HepG2 (cell line): ENCODE results near the gene RIMOC1. TPM values are rescaled to one million over a fixed set of nuclear protein-coding genes. Genes with fewer than 3 reads are reported as not detected.

Source experiments
- ARHGAP35 ChIP-seq: sonication (generic); formaldehyde crosslinking; IDR thresholded peaks from 2 replicates; pipeline ENCODE4 v1.9.0; 2022; ENCODE audit warnings: mild to moderate bottlenecking, inconsistent platforms, moderate library complexity, missing genetic modification reagents, borderline replicate concordance
- CAMTA2 ChIP-seq: sonication (generic); formaldehyde crosslinking; IDR thresholded peaks from 2 replicates; pipeline ENCODE4 v1.4.0; 2020; ENCODE audit warnings: mild to moderate bottlenecking, missing genetic modification reagents, borderline replicate concordance
- EED ChIP-seq: sonication (generic); formaldehyde crosslinking; IDR thresholded peaks from 2 replicates; pipeline ENCODE4 v1.5.0; 2020; ENCODE audit warnings: mild to moderate bottlenecking, missing genetic modification reagents
- FIP1L1 ChIP-seq: fragments of 200-400 bp; formaldehyde crosslinking; IDR thresholded peaks from 2 replicates; pipeline ENCODE4 v1.6.1; 2018; ENCODE audit warnings: low read depth, mild to moderate bottlenecking, low read length, moderate library complexity, borderline replicate concordance; ENCODE audit not compliant: insufficient read depth
- FOXJ3 ChIP-seq: sonication (generic); formaldehyde crosslinking; IDR thresholded peaks from 2 replicates; pipeline ENCODE4 v1.4.0; 2020; ENCODE audit warnings: missing genetic modification reagents, mild to moderate bottlenecking, borderline replicate concordance
- MAFF ChIP-seq: IDR thresholded peaks from 2 replicates; pipeline ENCODE4 v1.6.1; 2011; ENCODE audit warnings: low read depth, low read length, improper control_type of control experiment
- PATZ1 ChIP-seq: sonication (generic); formaldehyde crosslinking; IDR thresholded peaks from 2 replicates; pipeline ENCODE4 v1.4.0; 2020; ENCODE audit warnings: missing genetic modification reagents
- SKIL ChIP-seq: sonication (generic); formaldehyde crosslinking; IDR thresholded peaks from 2 replicates; pipeline ENCODE4 v1.8.0; 2022; ENCODE audit warnings: missing genetic modification reagents, mild to moderate bottlenecking, moderate library complexity, borderline replicate concordance
- TBP ChIP-seq: sonication (generic); formaldehyde crosslinking; IDR thresholded peaks from 2 replicates; pipeline ENCODE4 v1.5.0; 2020; ENCODE audit warnings: missing genetic modification reagents
- ZNF367 ChIP-seq: sonication (generic); formaldehyde crosslinking; IDR thresholded peaks from 2 replicates; pipeline ENCODE4 v1.4.0; 2020; ENCODE audit warnings: missing genetic modification reagents, borderline replicate concordance
- ZZZ3 ChIP-seq: sonication (generic); formaldehyde crosslinking; IDR thresholded peaks from 2 replicates; pipeline ENCODE4 v1.4.0; 2020; ENCODE audit warnings: missing genetic modification reagents, mild to moderate bottlenecking, borderline replicate concordance
- polyA plus RNA-seq, 8 experiments: library from polyadenylated mRNA; depleted of rRNA in 3 of 8; stranded (reverse) in 7 of 8; unstranded in 1 of 8; fragments of >200 nt; fragmentation: Illumina TruSeq in 4 of 8; extraction: Trizol in 4 of 8; gene quantifications; 2 replicates each; pipeline versions ENCODE4 v1.2.1 to v1.2.3, GENCODE V29; 2011 to 2016; ENCODE audit warnings: low read depth in 4 of 8, missing spikeins in 1 of 8, mixed read lengths in 1 of 8; ENCODE audit not compliant: insufficient read depth in 1 of 8
- total RNA-seq, 5 experiments: library from RNA; depleted of rRNA; stranded (reverse); fragments of >200 nt; fragmentation: Illumina TruSeq; extraction: Trizol; gene quantifications; 2 replicates each; pipeline ENCODE4 v1.2.3, GENCODE V29; 2016; ENCODE audit warnings: low read depth in 1 of 5

The RIMOC1 gene
- total and polyA plus RNA-seq, 2 of the 13 experiments (the other 11 are each of a cell fraction or from before 2014, with no cell fraction given) = 16.3 to 16.9 TPM

- TF ChIP-seq ZNF367 (CRISPR knock-in tag) (no peak), CAMTA2 (CRISPR knock-in tag) (no peak), EED (CRISPR knock-in tag) (no peak), MAFF (no peak), FIP1L1 (no peak), PATZ1 (CRISPR knock-in tag) (no peak), SKIL (CRISPR knock-in tag) (no peak), TBP (CRISPR knock-in tag) (no peak), ARHGAP35 (CRISPR knock-in tag) (no peak), ZZZ3 (no peak), FOXJ3 (CRISPR knock-in tag) (no peak)
Observed at GRCh38 chr5:41921166-41921565, 17.0 kb downstream of the RIMOC1 start (continued).
